Uterus (tissue), 4 donors: Measurements from ENCODE around the gene ABCG2. TPM values are rescaled to one million over a fixed set of nuclear protein-coding genes. Genes with fewer than 3 reads are reported as not detected.
A peak's percentile ranks its signal among the peaks of the same experiment; 100 is the strongest.

Source experiments
- DNase-seq, 2 donors: peaks; one replicate each; pipeline ENCODE4 v3.0.0-alpha.2; 2019 to 2020
- H3K27ac ChIP-seq, 2 donors: fragments of 200-600 bp; sonication (generic); 1 replicate in 1 of 2; 2 replicates in 1 of 2; pipeline ENCODE4 v1.5.1; 2016 to 2018
- H3K27me3 ChIP-seq, 2 donors: fragments of 200-600 bp; sonication (generic); one replicate each; pipeline ENCODE4 v1.5.1; 2018 to 2019; ENCODE audit warnings: control low read depth in 1 of 2
- H3K36me3 ChIP-seq, 2 donors: fragments of 200-600 bp; sonication (generic); one replicate each; pipeline ENCODE4 v1.5.1; 2019; ENCODE audit warnings: control low read depth in 1 of 2
- H3K4me1 ChIP-seq, 2 donors: fragments of 200-600 bp; sonication (generic); one replicate each; pipeline ENCODE4 v1.5.1; 2018 to 2019; ENCODE audit warnings: control low read depth in 1 of 2
- H3K4me3 ChIP-seq, 2 donors: fragments of 200-600 bp; sonication (generic); 1 replicate in 1 of 2; 2 replicates in 1 of 2; pipeline ENCODE4 v1.5.1; 2018 to 2019; ENCODE audit warnings: mild to moderate bottlenecking in 1 of 2
- H3K9me3 ChIP-seq, 2 donors: fragments of 200-600 bp; sonication (generic); one replicate each; pipeline ENCODE4 v1.5.1; 2019; ENCODE audit warnings: control low read depth in 1 of 2
- POLR2A ChIP-seq, 2 donors: fragments of 450-650 bp; IDR thresholded peaks; one replicate each; pipeline ENCODE4 v1.6.1; 2016; ENCODE audit warnings: antibody characterized with exemption in 2 of 2, mild to moderate bottlenecking in 1 of 2, moderate library complexity in 1 of 2
- intact Hi-C: fragments of 100-400 bp; cut with DNase I; formaldehyde crosslinking; loops from one replicate; pipeline ENCODE4 v1.15.1; 2023; ENCODE audit warnings: low total_unique reads
- total RNA-seq, 4 donors: library from RNA; depleted of rRNA in 3 of 4; stranded (reverse); fragments of >200 nt in 3 of 4; gene quantifications; one replicate each; pipeline versions ENCODE4 v1.1.0 to v1.2.4, GENCODE V29; 2014 to 2023
- TF ChIP-seq, protein P1 (sequence below), 4 experiments: fragments of 200-600 bp in 2 of 4; fragments of 450-650 bp in 2 of 4; sonication (generic) in 2 of 4; IDR thresholded peaks; one replicate each; pipeline ENCODE4 v1.5.1; 2016 to 2019; ENCODE audit warnings: antibody characterized with exemption in 4 of 4, mild to moderate bottlenecking in 2 of 4, moderate library complexity in 1 of 4
- donor health status: DM: yes; HTN: yes; CAD: no.

The ABCG2 gene
- 10 to 100 TPM; 35.9 to 61.8 (median 50.0) TPM for total RNA-seq

DNA sequence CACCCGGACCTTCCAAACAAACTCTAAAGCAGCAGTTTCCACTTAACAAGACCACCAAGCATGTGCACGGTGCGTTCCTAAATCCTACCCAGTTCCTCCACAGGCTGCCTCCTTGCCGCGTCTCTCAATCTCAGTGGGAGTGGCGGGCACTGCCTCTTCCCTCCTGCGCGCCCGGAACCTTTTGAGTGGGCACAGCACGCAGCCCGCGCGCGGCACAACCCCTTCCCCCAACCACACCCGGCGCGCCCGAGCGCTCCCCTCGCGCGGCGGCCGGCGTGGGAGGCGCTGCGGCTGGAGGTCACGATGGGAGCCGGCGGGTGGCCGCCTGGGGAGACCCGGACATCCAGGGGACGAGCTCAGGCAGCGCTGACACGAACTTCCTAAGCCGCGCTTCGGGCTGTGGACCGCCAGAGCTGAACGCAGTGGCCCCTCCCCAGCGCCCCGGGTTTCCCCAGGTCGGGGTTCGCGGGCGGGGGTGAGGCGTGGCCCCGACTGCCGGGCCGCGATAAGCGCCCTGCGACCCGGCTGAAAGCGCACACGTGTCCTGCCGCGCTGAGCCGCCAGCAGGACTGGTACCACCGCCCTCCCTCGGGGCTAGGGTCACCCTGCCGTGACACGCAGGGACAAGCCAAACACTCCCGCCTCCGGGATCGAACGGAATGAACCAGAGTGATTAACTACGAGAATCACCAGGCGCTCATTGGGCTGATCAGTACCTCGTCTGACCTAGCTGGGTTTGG is at the start of gene ABCG2:
Gene ABCG2, minus strand, starts transcription at position 151 of the 740 bp plus-strand sequence. CDS start 18,644 bp downstream, outside the sequence.
- Histone ChIP-seq H3K36me3 (no peaks in the 10 kb centered on the region), H3K27me3 (no peaks in the 10 kb centered on the region), H3K9me3 (no peaks in the 10 kb centered on the region), H3K4me1 (no peaks in the 10 kb centered on the region), H3K27ac (peak within 1 kb of the TSS; percentile 62 to 72), H3K4me3 (peak within 1 kb of the TSS; percentile 50 to 53)
- TF ChIP-seq, protein P1, sequence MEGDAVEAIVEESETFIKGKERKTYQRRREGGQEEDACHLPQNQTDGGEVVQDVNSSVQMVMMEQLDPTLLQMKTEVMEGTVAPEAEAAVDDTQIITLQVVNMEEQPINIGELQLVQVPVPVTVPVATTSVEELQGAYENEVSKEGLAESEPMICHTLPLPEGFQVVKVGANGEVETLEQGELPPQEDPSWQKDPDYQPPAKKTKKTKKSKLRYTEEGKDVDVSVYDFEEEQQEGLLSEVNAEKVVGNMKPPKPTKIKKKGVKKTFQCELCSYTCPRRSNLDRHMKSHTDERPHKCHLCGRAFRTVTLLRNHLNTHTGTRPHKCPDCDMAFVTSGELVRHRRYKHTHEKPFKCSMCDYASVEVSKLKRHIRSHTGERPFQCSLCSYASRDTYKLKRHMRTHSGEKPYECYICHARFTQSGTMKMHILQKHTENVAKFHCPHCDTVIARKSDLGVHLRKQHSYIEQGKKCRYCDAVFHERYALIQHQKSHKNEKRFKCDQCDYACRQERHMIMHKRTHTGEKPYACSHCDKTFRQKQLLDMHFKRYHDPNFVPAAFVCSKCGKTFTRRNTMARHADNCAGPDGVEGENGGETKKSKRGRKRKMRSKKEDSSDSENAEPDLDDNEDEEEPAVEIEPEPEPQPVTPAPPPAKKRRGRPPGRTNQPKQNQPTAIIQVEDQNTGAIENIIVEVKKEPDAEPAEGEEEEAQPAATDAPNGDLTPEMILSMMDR (IDR thresholded peaks at IDR 0.05): no peak
- peak in 1 of 2 donors; percentile 17 for TF ChIP-seq POLR2A (IDR thresholded peaks at IDR 0.05)
- intact Hi-C loops: no loop called here
- DNase-seq: peak; percentile 26 to 31

DNA sequence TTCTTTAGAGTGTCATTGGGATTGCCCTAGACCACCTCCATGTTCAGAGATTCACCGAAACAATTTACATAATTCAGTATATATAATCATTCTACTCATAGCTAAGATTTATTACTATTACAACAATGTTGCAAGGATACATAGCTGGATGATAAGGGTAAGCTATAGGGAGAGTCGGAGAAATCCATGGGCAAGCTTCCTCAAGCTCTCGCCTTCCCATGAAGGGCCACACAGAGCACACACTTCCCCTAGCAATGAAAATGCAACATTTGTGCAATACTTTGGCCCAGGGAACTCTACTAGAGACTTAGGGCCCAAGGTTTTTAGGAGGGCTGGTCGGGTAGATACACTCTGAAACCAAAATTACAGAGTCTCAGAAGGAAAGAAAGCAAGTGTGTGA is 49.7 kb upstream of the ABCG2 start:
- H3K9me3 ChIP-seq: no peaks in the 10 kb centered on the region
- no peaks in the 10 kb centered on the region for H3K36me3 ChIP-seq
- H3K4me3 ChIP-seq: no peak overlapping the region
- no peaks in the 10 kb centered on the region for H3K4me1 ChIP-seq
- no peak for TF ChIP-seq POLR2A (IDR thresholded peaks at IDR 0.05)
- TF ChIP-seq, protein P1 (IDR thresholded peaks at IDR 0.05): no peak
- intact Hi-C loops: no loop called here
- H3K27ac ChIP-seq: no peak overlapping the region
- no peak for DNase-seq
- no peaks in the 10 kb centered on the region for H3K27me3 ChIP-seq

GRCh38 chr4:88207171-88207570 is 48.7 kb upstream of the ABCG2 start:
- H3K36me3 ChIP-seq: no peaks in the 10 kb centered on the region
- no peaks in the 10 kb centered on the region for H3K9me3 ChIP-seq
- intact Hi-C loops: no loop called here
- no peaks in the 10 kb centered on the region for H3K27me3 ChIP-seq
- H3K27ac ChIP-seq: no peak overlapping the region
- no peak for DNase-seq
- TF ChIP-seq, protein P1 (IDR thresholded peaks at IDR 0.05): no peak
- TF ChIP-seq POLR2A (IDR thresholded peaks at IDR 0.05): no peak
- H3K4me3 ChIP-seq: no peak overlapping the region
- no peaks in the 10 kb centered on the region for H3K4me1 ChIP-seq

GRCh38 chr4:88204882-88205281 is 46.4 kb upstream of the ABCG2 start:
- intact Hi-C loops: no loop called here
- no peak for TF ChIP-seq POLR2A (IDR thresholded peaks at IDR 0.05)
- TF ChIP-seq, protein P1 (IDR thresholded peaks at IDR 0.05): no peak
- Histone ChIP-seq H3K4me1 (no peaks in the 10 kb centered on the region), H3K4me3 (no peak overlapping the region), H3K27ac (peak overlapping the region in 1 of 2 donors; percentile 52), H3K9me3 (no peaks in the 10 kb centered on the region), H3K27me3 (no peaks in the 10 kb centered on the region), H3K36me3 (no peaks in the 10 kb centered on the region)
- DNase-seq: no peak

- intact Hi-C loops: no loop called here
- no peaks in the 10 kb centered on the region for H3K36me3 ChIP-seq
- no peaks in the 10 kb centered on the region for H3K27me3 ChIP-seq
- no peak overlapping the region for H3K27ac ChIP-seq
- H3K4me1 ChIP-seq: no peaks in the 10 kb centered on the region
- TF ChIP-seq, protein P1 (IDR thresholded peaks at IDR 0.05): no peak
- no peak for TF ChIP-seq POLR2A (IDR thresholded peaks at IDR 0.05)
- no peak overlapping the region for H3K4me3 ChIP-seq
- no peaks in the 10 kb centered on the region for H3K9me3 ChIP-seq
- no peak for DNase-seq
These were observed 44.0 kb upstream of the ABCG2 start for GRCh38 chr4:88202443-88202842.
